Measurements from ENCODE around the gene CHTOP.
"Not testable (repeated sequence)": the region's sequence is repeated elsewhere in the genome, so short reads cannot be mapped to it uniquely, and the experiment has no call there.

CHTOP gene

GRCh38 chr1:153587314-153587713 is 46.6 kb upstream of the CHTOP start:
- H3K9me2 ChIP-seq (ENCODE audit: low read depth, low read length): no peaks in the 10 kb centered on the region

GRCh38 chr1:153588033-153588432 is 45.8 kb upstream of the CHTOP start:
- not testable (repeated sequence) for H3K9me3 ChIP-seq (ENCODE audit: low read length); H3K4me1 ChIP-seq (ENCODE audit: insufficient read depth, low read length, severe bottlenecking); H3F3A ChIP-seq (ENCODE audit: insufficient read depth, low read length); H3K27me3 ChIP-seq (ENCODE audit: insufficient read depth, low read length); H3K4me3 ChIP-seq (ENCODE audit: low read depth, low read length, poor library complexity, severe bottlenecking); H3K79me2 ChIP-seq (ENCODE audit: insufficient read depth, low read length); H4K20me1 ChIP-seq (ENCODE audit: insufficient read depth, low read length); H3K27ac ChIP-seq (ENCODE audit: low read depth, low read length, poor library complexity, severe bottlenecking); H3K9ac ChIP-seq (ENCODE audit: low read length); H3K9me2 ChIP-seq (ENCODE audit: low read depth, low read length); H3K4me2 ChIP-seq (ENCODE audit: low read length); H3K36me3 ChIP-seq (ENCODE audit: insufficient read depth, low read length); H2AFZ ChIP-seq (ENCODE audit: low read length)

More at GRCh38 chr1:153587314-153587713, 46.6 kb upstream of the CHTOP start:
- Histone ChIP-seq H3F3A (ENCODE audit: insufficient read depth, low read length) (no peaks in the 10 kb centered on the region), H3K9me3 (ENCODE audit: low read length) (no peaks in the 10 kb centered on the region), H3K27ac (ENCODE audit: low read depth, low read length, poor library complexity, severe bottlenecking) (no peak overlapping the region), H3K36me3 (ENCODE audit: insufficient read depth, low read length) (no peaks in the 10 kb centered on the region), H4K20me1 (ENCODE audit: insufficient read depth, low read length) (no peaks in the 10 kb centered on the region), H3K9ac (ENCODE audit: low read length) (no peak overlapping the region), H3K27me3 (ENCODE audit: insufficient read depth, low read length) (no peaks in the 10 kb centered on the region), H2AFZ (ENCODE audit: low read length) (no peak overlapping the region), H3K4me1 (ENCODE audit: insufficient read depth, low read length, severe bottlenecking) (no peaks in the 10 kb centered on the region), H3K79me2 (ENCODE audit: insufficient read depth, low read length) (no peaks in the 10 kb centered on the region), H3K4me2 (ENCODE audit: low read length) (no peak overlapping the region), H3K4me3 (ENCODE audit: low read depth, low read length, poor library complexity, severe bottlenecking) (no peak overlapping the region)
- TF ChIP-seq EZH2 (IDR thresholded peaks at IDR 0.05; ENCODE audit: borderline replicate concordance, low read length) (no peak), CTCF (IDR thresholded peaks at IDR 0.05; ENCODE audit: low read length) (no peak)

GRCh38 chr1:153588482-153588881 is 45.4 kb upstream of the CHTOP start:
- Histone ChIP-seq H2AFZ (ENCODE audit: low read length) (no peak overlapping the region), H3K79me2 (ENCODE audit: insufficient read depth, low read length) (no peaks in the 10 kb centered on the region), H3K27me3 (ENCODE audit: insufficient read depth, low read length) (no peaks in the 10 kb centered on the region), H3F3A (ENCODE audit: insufficient read depth, low read length) (no peaks in the 10 kb centered on the region), H3K4me1 (ENCODE audit: insufficient read depth, low read length, severe bottlenecking) (no peaks in the 10 kb centered on the region), H3K9me2 (ENCODE audit: low read depth, low read length) (no peaks in the 10 kb centered on the region), H3K9ac (ENCODE audit: low read length) (no peak overlapping the region), H3K36me3 (ENCODE audit: insufficient read depth, low read length) (no peaks in the 10 kb centered on the region), H3K27ac (ENCODE audit: low read depth, low read length, poor library complexity, severe bottlenecking) (no peak overlapping the region), H3K9me3 (ENCODE audit: low read length) (no peaks in the 10 kb centered on the region), H4K20me1 (ENCODE audit: insufficient read depth, low read length) (no peaks in the 10 kb centered on the region), H3K4me2 (ENCODE audit: low read length) (no peak overlapping the region), H3K4me3 (ENCODE audit: low read depth, low read length, poor library complexity, severe bottlenecking) (no peak overlapping the region)
- no peak for TF ChIP-seq EZH2 (IDR thresholded peaks at IDR 0.05; ENCODE audit: borderline replicate concordance, low read length)
- TF ChIP-seq CTCF (IDR thresholded peaks at IDR 0.05; ENCODE audit: low read length): no peak

GRCh38 chr1:153592748-153593147 is 41.1 kb upstream of the CHTOP start:
- Histone ChIP-seq H3K9me2 (ENCODE audit: low read depth, low read length) (no peaks in the 10 kb centered on the region), H3K27me3 (ENCODE audit: insufficient read depth, low read length) (no peaks in the 10 kb centered on the region), H3K4me3 (ENCODE audit: low read depth, low read length, poor library complexity, severe bottlenecking) (no peak overlapping the region), H3K9ac (ENCODE audit: low read length) (no peak overlapping the region), H3K4me2 (ENCODE audit: low read length) (no peak overlapping the region), H3K27ac (ENCODE audit: low read depth, low read length, poor library complexity, severe bottlenecking) (no peak overlapping the region), H3K79me2 (ENCODE audit: insufficient read depth, low read length) (no peaks in the 10 kb centered on the region), H2AFZ (ENCODE audit: low read length) (no peak overlapping the region), H4K20me1 (ENCODE audit: insufficient read depth, low read length) (no peaks in the 10 kb centered on the region), H3K36me3 (ENCODE audit: insufficient read depth, low read length) (no peaks in the 10 kb centered on the region), H3K4me1 (ENCODE audit: insufficient read depth, low read length, severe bottlenecking) (peaks cover 7% of the 10 kb centered on the region), H3F3A (ENCODE audit: insufficient read depth, low read length) (no peaks in the 10 kb centered on the region), H3K9me3 (ENCODE audit: low read length) (no peaks in the 10 kb centered on the region)
- no peak for TF ChIP-seq EZH2 (IDR thresholded peaks at IDR 0.05; ENCODE audit: borderline replicate concordance, low read length)
- no peak for TF ChIP-seq CTCF (IDR thresholded peaks at IDR 0.05; ENCODE audit: low read length)
